ENCODE measurements around the gene SLC47A2. TPM values are rescaled to one million over a fixed set of nuclear protein-coding genes. Genes with fewer than 3 reads are reported as not detected.
A peak's percentile ranks its signal among the peaks of the same experiment; 100 is the strongest.

The SLC47A2 gene
- total RNA-seq, 2 donors from 2014 or later, result not detected

GRCh38 chr17:19646788-19647696 lies 69.3 kb downstream of the SLC47A2 start:
- intact Hi-C loops (cut with DNase I), result loop anchor here (5.0 kb wide), 3 partner anchors 80 to 270 kb away; partner anchors contain the start of gene MAPK7
- no peak overlapping the region for H3K4me3 ChIP-seq
- no peak for DNase-seq (ENCODE audit: low spot score)
- H3K27me3 ChIP-seq (replicated peaks; ENCODE audit: insufficient read depth), result no peaks in the 10 kb centered on the region
- peaks cover 19% of the 10 kb centered on the region for H3K4me1 ChIP-seq (replicated peaks)
- 67% methylated on average over 4 of the region's 4 CpGs for WGBS
- no peaks in the 10 kb centered on the region for H3K9me3 ChIP-seq
- H3K27ac ChIP-seq, result peak overlapping the region; percentile 95 to 97
- TF ChIP-seq POLR2A (IDR thresholded peaks at IDR 0.05) (no peak), POLR2AphosphoS5 (IDR thresholded peaks at IDR 0.05) (no peak), CTCF (IDR thresholded peaks at IDR 0.05) (no peak)
- no peaks in the 10 kb centered on the region for H3K36me3 ChIP-seq

GRCh38 chr17:19645734-19646201 lies 70.6 kb downstream of the SLC47A2 start:
- H3K36me3 ChIP-seq, result no peaks in the 10 kb centered on the region
- WGBS, result 28% methylated on average over 4 of the region's 4 CpGs
- H3K27me3 ChIP-seq (replicated peaks; ENCODE audit: insufficient read depth), result no peaks in the 10 kb centered on the region
- no peak for DNase-seq (ENCODE audit: low spot score)
- intact Hi-C loops (cut with DNase I), result loop anchor here (5.0 kb wide), 3 partner anchors 82 to 268 kb away; partner anchors contain the start of gene MAPK7
- H3K9me3 ChIP-seq, result no peaks in the 10 kb centered on the region
- TF ChIP-seq CTCF (IDR thresholded peaks at IDR 0.05) (peak in 3 of 4 experiments; percentile 7 to 13 (median 13)), POLR2A (IDR thresholded peaks at IDR 0.05) (no peak)
- no peak overlapping the region for H3K4me3 ChIP-seq
- no peak overlapping the region for H3K27ac ChIP-seq
- H3K4me1 ChIP-seq (replicated peaks), result peaks cover 15% of the 10 kb centered on the region

GRCh38 chr17:19644493-19645210 lies 71.7 kb downstream of the SLC47A2 start:
- Histone ChIP-seq H3K36me3 (no peaks in the 10 kb centered on the region), H3K27ac (peak overlapping the region; percentile 0 to 35), H3K4me1 (replicated peaks) (peaks cover 15% of the 10 kb centered on the region), H3K4me3 (no peak overlapping the region), H3K27me3 (replicated peaks; ENCODE audit: insufficient read depth) (no peaks in the 10 kb centered on the region), H3K9me3 (no peaks in the 10 kb centered on the region)
- intact Hi-C loops (cut with DNase I), result loop anchor here (5.0 kb wide), 3 partner anchors 83 to 267 kb away; partner anchors contain the start of gene MAPK7
- 51% methylated on average over 5 of the region's 5 CpGs for WGBS
- no peak for TF ChIP-seq POLR2A (IDR thresholded peaks at IDR 0.05)
- TF ChIP-seq CTCF (IDR thresholded peaks at IDR 0.05), result no peak
- no peak for TF ChIP-seq POLR2AphosphoS5 (IDR thresholded peaks at IDR 0.05)
- DNase-seq (ENCODE audit: low spot score), result no peak

GRCh38 chr17:19642373-19642893 lies 74.0 kb downstream of the SLC47A2 start:
- Histone ChIP-seq H3K36me3 (no peaks in the 10 kb centered on the region), H3K27ac (no peak overlapping the region), H3K4me3 (no peak overlapping the region), H3K9me3 (no peaks in the 10 kb centered on the region), H3K4me1 (replicated peaks) (peaks cover 11% of the 10 kb centered on the region), H3K27me3 (replicated peaks; ENCODE audit: insufficient read depth) (no peaks in the 10 kb centered on the region)
- WGBS, result 64% methylated on average over 5 of the region's 5 CpGs
- TF ChIP-seq POLR2AphosphoS5 (IDR thresholded peaks at IDR 0.05), result no peak
- TF ChIP-seq CTCF (IDR thresholded peaks at IDR 0.05), result no peak
- TF ChIP-seq POLR2A (IDR thresholded peaks at IDR 0.05), result no peak
- DNase-seq (ENCODE audit: low spot score), result no peak
- intact Hi-C loops (cut with DNase I), result no loop called here
